ENCODE results near the gene SEC22C. TPM values are rescaled to one million over a fixed set of nuclear protein-coding genes. Genes with fewer than 3 reads are reported as not detected.

SEC22C gene
- total RNA-seq, 4 donors from 2014 or later, result 46.0 to 81.2 (median 56.1) TPM

GRCh38 chr3:42527368-42527917 lies 54.3 kb downstream of the SEC22C start:
- no peak for DNase-seq (ENCODE audit: low spot score)
- no peak for ATAC-seq (ENCODE audit: low FRiP score)
- TF ChIP-seq CTCF (IDR thresholded peaks at IDR 0.05), result no peak

- no peak for TF ChIP-seq CTCF (IDR thresholded peaks at IDR 0.05)
- no peak for DNase-seq (ENCODE audit: low spot score)
- no peak for ATAC-seq (ENCODE audit: low FRiP score)
These were observed 55.0 kb downstream of the SEC22C start for GRCh38 chr3:42526616-42527367.

GRCh38 chr3:42525736-42526345 lies 55.9 kb downstream of the SEC22C start:
- ATAC-seq (ENCODE audit: low FRiP score) (no peak), DNase-seq (ENCODE audit: low spot score) (no peak)
- TF ChIP-seq CTCF (IDR thresholded peaks at IDR 0.05), result no peak

- ATAC-seq (ENCODE audit: low FRiP score) (no peak), DNase-seq (ENCODE audit: low spot score) (no peak)
These were observed 56.6 kb downstream of the SEC22C start for GRCh38 chr3:42525212-42525611.

GRCh38 chr3:42524751-42525150 lies 57.0 kb downstream of the SEC22C start:
- no peak for TF ChIP-seq CTCF (IDR thresholded peaks at IDR 0.05)
- ATAC-seq (ENCODE audit: low FRiP score) (no peak), DNase-seq (ENCODE audit: low spot score) (no peak)

More at GRCh38 chr3:42525212-42525611, 56.6 kb downstream of the SEC22C start:
- TF ChIP-seq CTCF (IDR thresholded peaks at IDR 0.05), result no peak

GRCh38 chr3:42520906-42521305 lies 60.9 kb downstream of the SEC22C start:
- ATAC-seq (ENCODE audit: low FRiP score) (no peak), DNase-seq (ENCODE audit: low spot score) (no peak)
- TF ChIP-seq CTCF (IDR thresholded peaks at IDR 0.05), result no peak

Measured in omental fat pad (tissue), 4 donors.